Adrenal gland (tissue), 12 donors: Measurements from ENCODE around the gene GBP6. TPM values are rescaled to one million over a fixed set of nuclear protein-coding genes. Genes with fewer than 3 reads are reported as not detected.
A peak's percentile ranks its signal among the peaks of the same experiment; 100 is the strongest.

Experiments
- DNase-seq, 7 donors: peaks; one replicate each; pipeline ENCODE4 v3.0.0-alpha.2; 2019 to 2020
- H3K27ac ChIP-seq, 5 donors: fragments of 200-600 bp; sonication (generic) in 4 of 5; 1 replicate in 3 of 5; 2 replicates in 2 of 5; pipeline versions ENCODE4 v1.5.1 to v1.8.0; 2016 to 2020; ENCODE audit warnings: mild to moderate bottlenecking in 1 of 5
- H3K27me3 ChIP-seq: fragments of 200-600 bp; 2 replicates; pipeline ENCODE4 v1.8.0; 2021
- H3K36me3 ChIP-seq, 2 donors: fragments of 200-600 bp; replicated peaks in 1 of 2; 1 replicate in 1 of 2; 2 replicates in 1 of 2; pipeline versions ENCODE4 v1.5.1 to v1.8.0; 2018 to 2022
- H3K4me1 ChIP-seq, 2 donors: fragments of 200-600 bp; replicated peaks in 1 of 2; 1 replicate in 1 of 2; 2 replicates in 1 of 2; pipeline versions ENCODE4 v1.5.1 to v1.8.0; 2018 to 2021
- H3K4me3 ChIP-seq, 4 donors: fragments of 200-600 bp; sonication (generic) in 3 of 4; one replicate each; pipeline ENCODE4 v1.5.1; 2016 to 2018
- H3K9me3 ChIP-seq, 3 donors: fragments of 200-600 bp; sonication (generic) in 1 of 3; replicated peaks in 1 of 3; 1 replicate in 2 of 3; 2 replicates in 1 of 3; pipeline versions ENCODE4 v1.5.1 to v1.8.0; 2016 to 2021
- POLR2A ChIP-seq, 2 donors: fragments of 450-650 bp; IDR thresholded peaks; one replicate each; pipeline ENCODE4 v1.6.1; 2017; ENCODE audit warnings: antibody characterized with exemption in 2 of 2, mild to moderate bottlenecking in 2 of 2, moderate library complexity in 1 of 2
- WGBS, 4 donors: extraction: QIAGEN DNeasy Blood & Tissue Kit in 2 of 4; methylation state at CpG; one replicate each; pipeline versions ENCODE4 v1.1.5 to v1.1.7; 2013 to 2017; 5-methylcytosine and 5-hydroxymethylcytosine counted together
- intact Hi-C, 2 donors: fragments of 100-400 bp; cut with DNase I; formaldehyde crosslinking; loops; one replicate each; pipeline versions ENCODE4 v1.14.1 to v1.15.0; 2022 to 2023
- polyA plus RNA-seq, 3 donors: library from polyadenylated mRNA; stranded (reverse); fragments of 200-250 nt in 2 of 3; fragments of 350-450 nt in 1 of 3; fragmentation: Illumina TruSeq in 1 of 3; extraction: RNeasy Lipid Tissue Mini Kit (QIAGEN cat#74804) in 1 of 3; gene quantifications; one replicate each; pipeline ENCODE4 v1.2.3, GENCODE V29; 2013 to 2014
- total RNA-seq, 9 donors: library from RNA; depleted of rRNA in 4 of 9; stranded (reverse); fragments of >200 nt in 4 of 9; fragments of 120-200 nt in 1 of 9; fragmentation: NEBNext Ultra II Directional in 1 of 9; extraction: Animal tissue kit (Norgen Biotek cat#: 25700) in 1 of 9; gene quantifications; one replicate each; pipeline versions ENCODE4 v1.1.0 to v1.2.4, GENCODE V29; 2013 to 2023
- TF ChIP-seq, protein P1 (sequence below), 6 experiments: fragments of 450-650 bp in 4 of 6; fragments of 200-600 bp in 2 of 6; sonication (generic) in 1 of 6; IDR thresholded peaks; 1 replicate in 5 of 6; 2 replicates in 1 of 6; pipeline versions ENCODE4 v1.5.1 to v1.8.0; 2016 to 2021; ENCODE audit warnings: antibody characterized with exemption in 6 of 6, mild to moderate bottlenecking in 2 of 6, moderate library complexity in 1 of 6
- donor health status: healthy with polysubstance abuse.
- donor health status: Bipolar disorder and iron deficiency.
- donor health status: DM: yes; HTN: yes; CAD: no.
- donor health status: DM: no; HTN: no; CAD: no.
- donor health status: DM: no; HTN: no; CAD: no.
- donor health status: DM: yes; HTN: yes; CAD: no.

GBP6 gene
- total and polyA plus RNA-seq, 12 donors = 0.07 to 0.54 (median 0.08) TPM; not detected in 7

DNA sequence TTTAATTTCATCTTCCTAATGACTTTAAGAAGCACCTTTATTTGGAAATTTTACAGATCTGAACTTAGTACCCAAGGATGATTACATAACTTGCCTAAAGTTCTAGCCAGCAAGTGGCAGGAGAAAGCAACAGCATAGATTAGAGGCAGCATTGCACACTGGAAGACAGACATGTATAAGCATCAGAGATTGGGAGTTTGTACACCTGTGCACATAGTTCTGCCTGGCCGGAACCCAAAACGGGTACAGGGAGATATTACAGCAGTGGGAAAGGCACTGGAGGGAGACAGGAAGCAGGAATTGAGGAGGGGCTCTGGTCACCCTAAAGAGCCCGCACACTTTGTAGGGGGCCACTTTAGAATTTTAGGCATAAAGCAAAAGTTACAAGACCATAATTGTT, 19.3 kb downstream of the GBP6 start:
- WGBS, 4 donors = 84 to 92% (median 87%) methylated on average over 3 of the region's 3 CpGs
- TF ChIP-seq, protein P1, sequence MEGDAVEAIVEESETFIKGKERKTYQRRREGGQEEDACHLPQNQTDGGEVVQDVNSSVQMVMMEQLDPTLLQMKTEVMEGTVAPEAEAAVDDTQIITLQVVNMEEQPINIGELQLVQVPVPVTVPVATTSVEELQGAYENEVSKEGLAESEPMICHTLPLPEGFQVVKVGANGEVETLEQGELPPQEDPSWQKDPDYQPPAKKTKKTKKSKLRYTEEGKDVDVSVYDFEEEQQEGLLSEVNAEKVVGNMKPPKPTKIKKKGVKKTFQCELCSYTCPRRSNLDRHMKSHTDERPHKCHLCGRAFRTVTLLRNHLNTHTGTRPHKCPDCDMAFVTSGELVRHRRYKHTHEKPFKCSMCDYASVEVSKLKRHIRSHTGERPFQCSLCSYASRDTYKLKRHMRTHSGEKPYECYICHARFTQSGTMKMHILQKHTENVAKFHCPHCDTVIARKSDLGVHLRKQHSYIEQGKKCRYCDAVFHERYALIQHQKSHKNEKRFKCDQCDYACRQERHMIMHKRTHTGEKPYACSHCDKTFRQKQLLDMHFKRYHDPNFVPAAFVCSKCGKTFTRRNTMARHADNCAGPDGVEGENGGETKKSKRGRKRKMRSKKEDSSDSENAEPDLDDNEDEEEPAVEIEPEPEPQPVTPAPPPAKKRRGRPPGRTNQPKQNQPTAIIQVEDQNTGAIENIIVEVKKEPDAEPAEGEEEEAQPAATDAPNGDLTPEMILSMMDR (IDR thresholded peaks at IDR 0.05) = no peak
- TF ChIP-seq POLR2A (IDR thresholded peaks at IDR 0.05) = no peak
- intact Hi-C loops = no loop called here
- H3K4me1 ChIP-seq = no peaks in the 10 kb centered on the region
- no peaks in the 10 kb centered on the region for H3K9me3 ChIP-seq
- no peaks in the 10 kb centered on the region for H3K36me3 ChIP-seq
- no peak overlapping the region for H3K4me3 ChIP-seq
- no peak overlapping the region for H3K27ac ChIP-seq
- DNase-seq = no peak
- H3K27me3 ChIP-seq = no peaks in the 10 kb centered on the region

DNA sequence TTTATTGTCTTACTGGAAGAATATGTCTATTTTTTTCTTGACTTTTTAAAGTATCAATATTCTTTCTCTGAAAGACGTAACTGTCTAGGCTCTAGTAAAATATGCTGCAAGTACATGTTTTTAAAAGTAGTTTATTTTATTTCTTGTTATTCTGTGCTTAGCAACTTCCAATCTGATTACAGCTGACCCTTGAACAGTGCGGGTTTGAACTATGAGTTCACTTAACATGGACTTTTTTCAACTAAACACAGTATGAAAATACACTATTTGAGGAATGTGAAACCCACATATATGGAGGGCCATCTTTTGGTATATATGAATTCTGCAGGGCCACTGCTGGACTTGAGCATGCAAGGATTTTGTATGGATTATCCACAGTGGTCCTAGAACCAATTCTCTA, 26.8 kb downstream of the GBP6 start:
- no peaks in the 10 kb centered on the region for H3K4me1 ChIP-seq
- intact Hi-C loops = no loop called here
- no peak overlapping the region for H3K27ac ChIP-seq
- TF ChIP-seq POLR2A (IDR thresholded peaks at IDR 0.05) = no peak
- TF ChIP-seq, protein P1 (IDR thresholded peaks at IDR 0.05) = no peak
- no peaks in the 10 kb centered on the region for H3K27me3 ChIP-seq
- 87 to 91% (median 88%) methylated on average over 2 of the region's 2 CpGs for WGBS, 4 donors
- no peak overlapping the region for H3K4me3 ChIP-seq
- DNase-seq = no peak
- no peaks in the 10 kb centered on the region for H3K36me3 ChIP-seq
- peaks cover 0 to under 1% (median 0%) of the 10 kb centered on the region in 3 donors for H3K9me3 ChIP-seq

GRCh38 chr1:89391686-89392085, 27.8 kb downstream of the GBP6 start:
- intact Hi-C loops = no loop called here
- no peaks in the 10 kb centered on the region for H3K4me1 ChIP-seq
- peak in 1 of 7 donors; percentile 19 for DNase-seq

DNA sequence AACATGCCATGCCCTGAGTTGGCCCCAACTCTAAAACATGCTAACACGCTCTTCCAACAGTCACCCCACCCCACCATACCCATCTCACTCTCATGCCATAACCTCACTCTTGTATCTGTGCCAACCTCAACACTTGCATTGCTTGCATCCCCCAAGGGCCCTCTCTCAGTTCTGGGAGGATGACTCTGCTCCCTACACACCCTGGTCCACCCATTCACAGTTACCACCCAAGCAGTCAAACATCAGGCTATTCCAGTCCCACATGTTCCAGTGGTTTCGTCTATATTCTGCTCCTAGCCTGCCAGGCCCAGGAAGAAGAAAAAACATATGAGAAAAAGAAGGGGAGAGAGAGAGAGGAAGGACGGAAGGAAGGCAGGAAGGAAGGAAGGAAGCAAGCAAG, 31.0 kb downstream of the GBP6 start:
- Histone ChIP-seq H3K9me3 (peaks cover 0 to 3% (median 0%) of the 10 kb centered on the region in 3 donors), H3K27ac (no peak overlapping the region), H3K4me1 (no peaks in the 10 kb centered on the region), H3K4me3 (no peak overlapping the region), H3K27me3 (no peaks in the 10 kb centered on the region), H3K36me3 (no peaks in the 10 kb centered on the region)
- TF ChIP-seq POLR2A (IDR thresholded peaks at IDR 0.05) = no peak
- TF ChIP-seq, protein P1 (IDR thresholded peaks at IDR 0.05) = no peak
- intact Hi-C loops = no loop called here
- WGBS, 4 donors = 76 to 89% (median 80%) methylated on average over 3 of the region's 3 CpGs
- DNase-seq = no peak

More at GRCh38 chr1:89391686-89392085, 27.8 kb downstream of the GBP6 start:
- no peak for TF ChIP-seq POLR2A (IDR thresholded peaks at IDR 0.05)
- TF ChIP-seq, protein P1 (IDR thresholded peaks at IDR 0.05) = no peak
- H3K36me3 ChIP-seq = no peaks in the 10 kb centered on the region
- H3K9me3 ChIP-seq = peaks cover 0 to 3% (median 0%) of the 10 kb centered on the region in 3 donors
- whole genome bisulfite sequencing, 4 donors = 20 to 44% (median 32%) methylated on average over 1 of the region's 1 CpG
- no peak overlapping the region for H3K27ac ChIP-seq
- no peak overlapping the region for H3K4me3 ChIP-seq
- no peaks in the 10 kb centered on the region for H3K27me3 ChIP-seq
